Transverse colon (tissue), 1 donor: ENCODE measurements around the gene PRICKLE2.

Source experiments
- EP300 ChIP-seq: sonication (generic); formaldehyde crosslinking; IDR thresholded peaks from one replicate; pipeline ENCODE4 v1.6.1; 2017; ENCODE audit warnings: antibody characterized with exemption, low read depth
- POLR2A ChIP-seq: fragments of 450-650 bp; IDR thresholded peaks from one replicate; pipeline ENCODE4 v1.6.1; 2016; ENCODE audit warnings: antibody characterized with exemption, mild to moderate bottlenecking, moderate library complexity

GRCh38 chr3:64111083-64111482, 114.2 kb downstream of the PRICKLE2 start:
- TF ChIP-seq POLR2A = no peak
- no peak for TF ChIP-seq EP300
